Neural crest cell (in vitro differentiated cells): ENCODE results near the gene ARF1. TPM values are rescaled to one million over a fixed set of nuclear protein-coding genes. Genes with fewer than 3 reads are reported as not detected.

Source experiments
- DNase-seq: peaks from one replicate; pipeline ENCODE4 v3.0.0; 2021; ENCODE audit warnings: low read depth, mixed read lengths, low spot score
- H3K27ac Mint-ChIP-seq: one replicate; pipeline ENCODE4 v1.8.0; 2021; ENCODE audit warnings: mild to moderate bottlenecking, mixed read lengths; ENCODE audit not compliant: unreplicated experiment
- H3K27me3 Mint-ChIP-seq: 2 replicates; pipeline ENCODE4 v1.8.0; 2021; ENCODE audit warnings: low read depth, mild to moderate bottlenecking, mixed read lengths
- H3K36me3 Mint-ChIP-seq: 2 replicates; pipeline ENCODE4 v1.8.0; 2021; ENCODE audit warnings: low read depth, mild to moderate bottlenecking, mixed read lengths
- H3K4me1 Mint-ChIP-seq: 2 replicates; pipeline ENCODE4 v1.8.0; 2021; ENCODE audit warnings: mixed read lengths
- H3K4me3 Mint-ChIP-seq: one replicate; pipeline ENCODE4 v1.8.0; 2021; ENCODE audit warnings: mild to moderate bottlenecking, mixed read lengths
- H3K9me3 Mint-ChIP-seq: 2 replicates; pipeline ENCODE4 v1.8.0; 2021; ENCODE audit warnings: mixed read lengths
- total RNA-seq: library from RNA; stranded (reverse); gene quantifications from 2 replicates; pipeline ENCODE4 v1.2.1, GENCODE V29; 2021
- TF ChIP-seq, protein P1 (sequence below): fragments of 200-600 bp; sonication (generic); conservative IDR thresholded peaks from 2 replicates; pipeline ENCODE4 v1.5.0; 2021; ENCODE audit warnings: antibody characterized with exemption, mild to moderate bottlenecking

The ARF1 gene
- total RNA-seq, 1 donor from 2014 or later = 237 TPM

DNA sequence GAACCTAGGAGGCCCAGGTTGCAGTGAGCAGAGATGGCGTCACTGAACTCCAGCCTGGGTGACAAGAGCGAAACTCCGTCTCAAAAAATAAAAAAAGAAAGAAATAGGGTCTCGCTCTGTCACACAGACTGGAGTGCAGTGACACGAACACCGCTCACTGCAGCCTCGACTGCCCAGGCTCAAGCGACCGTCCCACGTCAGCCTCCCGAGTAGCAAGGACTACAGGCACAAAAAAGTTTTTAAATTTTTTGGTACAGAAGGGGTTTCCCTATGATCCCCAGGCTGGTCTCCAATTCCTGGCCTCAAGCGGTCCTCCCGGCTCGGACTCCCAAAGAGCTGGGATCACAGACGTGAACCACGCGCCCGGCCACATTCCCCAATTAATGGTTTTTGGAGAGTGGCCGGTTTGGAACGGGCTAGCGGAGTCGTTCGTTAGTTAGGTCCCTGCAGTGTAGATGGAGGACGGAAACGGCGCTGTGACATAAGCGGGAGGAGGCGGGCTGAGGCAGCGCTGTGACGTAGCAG lies 57.0 kb downstream of the ARF1 start:
- peaks cover 17% of the 10 kb centered on the region for H3K4me1 Mint-ChIP-seq
- H3K27me3 Mint-ChIP-seq = peaks cover 50% of the 10 kb centered on the region
- DNase-seq = no peak
- TF ChIP-seq, protein P1, sequence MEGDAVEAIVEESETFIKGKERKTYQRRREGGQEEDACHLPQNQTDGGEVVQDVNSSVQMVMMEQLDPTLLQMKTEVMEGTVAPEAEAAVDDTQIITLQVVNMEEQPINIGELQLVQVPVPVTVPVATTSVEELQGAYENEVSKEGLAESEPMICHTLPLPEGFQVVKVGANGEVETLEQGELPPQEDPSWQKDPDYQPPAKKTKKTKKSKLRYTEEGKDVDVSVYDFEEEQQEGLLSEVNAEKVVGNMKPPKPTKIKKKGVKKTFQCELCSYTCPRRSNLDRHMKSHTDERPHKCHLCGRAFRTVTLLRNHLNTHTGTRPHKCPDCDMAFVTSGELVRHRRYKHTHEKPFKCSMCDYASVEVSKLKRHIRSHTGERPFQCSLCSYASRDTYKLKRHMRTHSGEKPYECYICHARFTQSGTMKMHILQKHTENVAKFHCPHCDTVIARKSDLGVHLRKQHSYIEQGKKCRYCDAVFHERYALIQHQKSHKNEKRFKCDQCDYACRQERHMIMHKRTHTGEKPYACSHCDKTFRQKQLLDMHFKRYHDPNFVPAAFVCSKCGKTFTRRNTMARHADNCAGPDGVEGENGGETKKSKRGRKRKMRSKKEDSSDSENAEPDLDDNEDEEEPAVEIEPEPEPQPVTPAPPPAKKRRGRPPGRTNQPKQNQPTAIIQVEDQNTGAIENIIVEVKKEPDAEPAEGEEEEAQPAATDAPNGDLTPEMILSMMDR = no peak
- peak overlapping the region; percentile 75 for H3K27ac Mint-ChIP-seq
- peak overlapping the region; percentile 93 for H3K4me3 Mint-ChIP-seq
- H3K36me3 Mint-ChIP-seq = no peaks in the 10 kb centered on the region
- no peaks in the 10 kb centered on the region for H3K9me3 Mint-ChIP-seq

DNA sequence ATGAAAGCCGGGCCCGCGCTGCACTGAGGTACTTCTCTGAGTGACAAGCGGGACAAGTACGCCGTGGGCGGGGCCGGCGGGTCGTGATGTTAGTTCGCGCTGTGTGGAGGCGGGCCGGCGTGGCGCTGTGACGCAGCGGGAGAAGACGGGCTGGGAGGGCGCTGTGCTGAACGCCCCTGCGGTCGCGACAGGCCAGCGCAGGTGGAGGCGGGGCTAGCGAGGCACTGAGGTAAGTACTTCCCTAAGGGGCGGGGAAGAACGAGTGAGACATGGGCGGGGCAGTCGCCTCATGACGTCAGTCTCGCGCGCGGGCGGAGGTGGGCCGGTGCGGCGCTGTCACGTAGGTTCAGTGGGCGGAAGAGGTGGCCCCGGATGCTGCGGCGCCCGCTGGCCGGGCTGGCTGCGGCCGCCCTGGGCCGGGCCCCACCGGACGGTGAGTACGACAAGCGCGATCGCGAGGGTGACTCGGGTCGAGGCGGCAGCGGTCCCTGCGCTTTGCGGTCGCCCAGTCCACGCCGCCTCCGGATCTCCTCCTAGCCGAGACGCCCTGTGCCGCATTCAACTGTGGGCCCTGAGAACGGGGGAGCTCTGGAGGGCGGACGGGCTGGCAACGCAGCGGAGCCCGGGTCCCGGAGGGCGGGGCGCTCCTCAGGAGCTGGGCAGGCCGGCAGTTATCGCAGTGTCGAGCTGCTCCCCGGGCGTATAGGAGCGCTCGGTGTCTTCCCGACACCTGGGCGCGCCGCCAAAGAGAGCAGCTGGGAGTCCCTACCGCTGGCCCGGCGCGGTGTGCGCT lies 57.6 kb downstream of the ARF1 start, which contains the start of gene GUK1:
Gene GUK1, plus strand, starts transcription at position 349 of the 793 bp plus-strand sequence. Its CDS starts 24 bp downstream, at position 373.
- H3K4me1 Mint-ChIP-seq = peaks cover 17% of the 10 kb centered on the region
- peak; percentile 98 for DNase-seq
- H3K27me3 Mint-ChIP-seq = peaks cover 44% of the 10 kb centered on the region
- H3K9me3 Mint-ChIP-seq = no peaks in the 10 kb centered on the region
- peak within 1 kb of the TSS; percentile 93 for H3K4me3 Mint-ChIP-seq
- H3K36me3 Mint-ChIP-seq = no peaks in the 10 kb centered on the region
- H3K27ac Mint-ChIP-seq = peak within 1 kb of the TSS; percentile 81
- TF ChIP-seq, protein P1 = peak; percentile 45

DNA sequence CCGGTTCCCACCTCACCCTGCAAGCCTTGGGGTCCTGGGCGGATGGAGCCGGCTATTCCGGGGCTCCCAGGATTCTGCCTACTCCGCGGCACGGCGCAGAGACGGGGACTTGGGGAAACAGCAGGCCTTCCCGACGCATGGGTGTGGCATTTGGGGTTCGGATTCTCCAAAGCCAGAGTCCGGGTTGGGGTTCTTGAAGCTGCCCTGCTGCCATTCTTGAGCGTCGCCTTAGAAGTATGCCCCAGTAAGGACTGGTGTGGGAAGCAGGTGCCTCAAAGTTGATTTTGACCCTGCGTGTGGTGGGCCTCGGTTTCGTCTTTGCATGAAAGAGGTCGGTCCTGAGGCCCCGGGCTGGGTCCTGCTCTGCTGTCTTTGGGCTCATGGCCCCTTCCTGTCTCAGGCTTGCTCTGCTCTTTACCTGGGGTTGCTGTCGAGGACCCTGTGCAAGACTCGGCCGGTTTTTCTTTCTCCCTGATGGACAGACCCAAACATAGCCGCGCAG lies 58.3 kb downstream of the ARF1 start:
- Mint-ChIP-seq H3K4me3 (peak overlapping the region; percentile 93), H3K9me3 (no peaks in the 10 kb centered on the region), H3K36me3 (no peaks in the 10 kb centered on the region), H3K27ac (peak overlapping the region; percentile 81), H3K27me3 (peaks cover 37% of the 10 kb centered on the region), H3K4me1 (peaks cover 17% of the 10 kb centered on the region)
- DNase-seq = no peak
- TF ChIP-seq, protein P1 = no peak

DNA sequence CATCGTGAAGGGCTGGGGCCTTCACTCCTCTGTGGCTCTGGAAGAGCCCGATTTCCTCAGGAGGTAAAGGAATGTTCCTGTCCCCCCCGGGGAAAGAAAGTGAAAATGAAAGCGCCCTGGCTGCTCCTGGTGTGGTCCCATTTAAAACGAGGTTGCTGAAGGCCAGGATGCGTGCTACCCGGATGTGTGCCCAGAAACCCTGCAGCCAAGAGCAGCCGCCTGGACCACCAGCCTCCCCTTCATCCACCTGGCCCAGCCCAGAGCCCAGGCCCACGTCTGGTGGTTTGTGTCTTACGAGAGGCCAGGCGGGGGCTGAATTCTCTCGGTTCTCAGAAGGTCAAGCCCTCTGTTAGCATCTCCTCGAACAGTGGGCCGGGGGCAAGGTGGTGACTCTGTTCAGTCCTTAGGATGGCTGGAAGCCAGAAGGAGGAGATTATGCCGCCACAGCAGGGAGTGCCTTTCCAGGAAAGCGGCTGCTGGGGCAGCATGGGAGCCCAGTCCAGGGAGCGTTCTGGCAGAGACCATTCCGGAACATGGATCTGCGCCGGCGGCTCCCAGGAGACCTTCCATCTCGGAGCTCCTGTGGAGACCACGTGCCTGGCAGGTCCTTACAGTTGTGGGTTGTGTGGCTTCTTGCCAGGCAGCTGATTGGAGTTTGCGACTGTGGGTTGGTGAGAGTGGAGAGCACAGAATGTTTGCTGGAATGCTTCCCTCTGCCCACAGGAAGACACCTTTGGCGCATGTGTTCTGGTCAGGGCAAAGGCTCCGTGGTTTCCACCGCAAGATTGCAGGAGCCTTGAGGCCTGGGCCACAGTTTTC lies 58.9 kb downstream of the ARF1 start:
- H3K4me1 Mint-ChIP-seq = peaks cover 17% of the 10 kb centered on the region
- TF ChIP-seq, protein P1 = no peak
- no peaks in the 10 kb centered on the region for H3K9me3 Mint-ChIP-seq
- no peak for DNase-seq
- H3K27ac Mint-ChIP-seq = peak overlapping the region; percentile 81
- peaks cover 31% of the 10 kb centered on the region for H3K27me3 Mint-ChIP-seq
- no peaks in the 10 kb centered on the region for H3K36me3 Mint-ChIP-seq
- H3K4me3 Mint-ChIP-seq = peak overlapping the region; percentile 93

DNA sequence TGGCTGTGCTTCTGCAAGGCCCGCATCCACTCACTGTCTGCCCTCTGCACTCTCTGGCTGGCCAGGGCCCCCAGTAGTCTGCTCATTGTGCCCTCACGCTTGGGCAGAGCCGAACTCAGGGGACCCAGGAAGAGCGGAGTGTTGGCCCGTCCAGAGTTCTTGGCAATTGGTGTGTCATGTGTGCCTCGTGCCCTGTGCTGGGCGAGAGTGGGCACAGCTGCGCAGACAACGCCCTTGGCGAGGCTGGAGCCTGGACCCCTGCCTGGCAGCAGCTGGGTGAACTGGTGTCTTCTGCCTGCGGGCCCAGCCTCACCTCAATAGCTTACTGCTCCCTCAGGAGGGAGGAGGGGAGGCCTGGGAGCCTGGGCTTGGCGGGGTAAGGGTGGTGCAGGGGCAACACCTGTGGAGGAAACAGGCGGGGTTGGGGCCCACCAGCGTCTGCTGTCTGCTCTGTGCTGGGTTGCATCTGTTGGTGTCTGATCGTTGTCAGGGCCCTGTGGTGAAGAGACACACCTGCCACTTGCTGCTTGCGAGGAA lies 59.7 kb downstream of the ARF1 start:
- TF ChIP-seq, protein P1 = no peak
- no peak for DNase-seq
- peaks cover 17% of the 10 kb centered on the region for H3K4me1 Mint-ChIP-seq
- peaks cover 23% of the 10 kb centered on the region for H3K27me3 Mint-ChIP-seq
- H3K4me3 Mint-ChIP-seq = peak overlapping the region; percentile 49
- no peaks in the 10 kb centered on the region for H3K36me3 Mint-ChIP-seq
- H3K27ac Mint-ChIP-seq = no peak overlapping the region
- no peaks in the 10 kb centered on the region for H3K9me3 Mint-ChIP-seq
